SJSA1 (cell line): Measurements from ENCODE around the gene FADD. TPM values are rescaled to one million over a fixed set of nuclear protein-coding genes. Genes with fewer than 3 reads are reported as not detected.
A peak's percentile ranks its signal among the peaks of the same experiment; 100 is the strongest.

Experiments used
- DNase-seq, 2 experiments: peaks; one replicate each; pipeline ENCODE4 v3.0.0-alpha.2; 2015 to 2020; ENCODE audit warnings: low spot score in 2 of 2, low read depth in 1 of 2
- H3K27ac ChIP-seq: fragments of 250-450 bp; sonication (Bioruptor Pico); 2 replicates; pipeline ENCODE4 v1.5.1; 2020; ENCODE audit warnings: mild to moderate bottlenecking, moderate library complexity
- H3K27me3 ChIP-seq: fragments of 250-450 bp; sonication (Bioruptor Pico); replicated peaks from 2 replicates; pipeline ENCODE4 v1.5.1; 2020; ENCODE audit warnings: mild to moderate bottlenecking, moderate library complexity
- H3K36me3 ChIP-seq: fragments of 250-450 bp; sonication (Bioruptor Pico); 2 replicates; pipeline ENCODE4 v1.5.1; 2020; ENCODE audit warnings: mild to moderate bottlenecking
- H3K4me1 ChIP-seq: fragments of 250-450 bp; sonication (Bioruptor Pico); replicated peaks from 2 replicates; pipeline ENCODE4 v1.6.1; 2021; ENCODE audit warnings: mild to moderate bottlenecking
- H3K4me3 ChIP-seq: fragments of 250-450 bp; sonication (Bioruptor Pico); 2 replicates; pipeline ENCODE4 v1.5.1; 2020; ENCODE audit warnings: mild to moderate bottlenecking
- H3K9me3 ChIP-seq: fragments of 250-450 bp; sonication (Bioruptor Pico); replicated peaks from 2 replicates; pipeline ENCODE4 v1.5.1; 2020; ENCODE audit warnings: mild to moderate bottlenecking
- total RNA-seq: library from RNA; depleted of rRNA; stranded (reverse); fragments of >200 nt; shearing (Covaris generic); gene quantifications from 2 replicates; pipeline ENCODE4 v1.2.3, GENCODE V29; 2014

Gene FADD
- total RNA-seq, 1 experiment from 2014 or later, result 147 TPM

- Histone ChIP-seq H3K4me3 (no peak overlapping the region), H3K27ac (no peak overlapping the region), H3K9me3 (no peaks in the 10 kb centered on the region), H3K36me3 (no peaks in the 10 kb centered on the region), H3K27me3 (peaks cover 70% of the 10 kb centered on the region), H3K4me1 (no peaks in the 10 kb centered on the region)
- no peak for DNase-seq
Measured at GRCh38 chr11:70169632-70170031, 33.5 kb upstream of the FADD start.

GRCh38 chr11:70170596-70171210 lies 32.4 kb upstream of the FADD start:
- no peak overlapping the region for H3K4me3 ChIP-seq
- peaks cover 60% of the 10 kb centered on the region for H3K27me3 ChIP-seq
- H3K4me1 ChIP-seq, result no peaks in the 10 kb centered on the region
- no peaks in the 10 kb centered on the region for H3K36me3 ChIP-seq
- H3K9me3 ChIP-seq, result no peaks in the 10 kb centered on the region
- no peak overlapping the region for H3K27ac ChIP-seq
- no peak for DNase-seq

GRCh38 chr11:70173018-70173417 lies 30.1 kb upstream of the FADD start:
- H3K9me3 ChIP-seq, result no peaks in the 10 kb centered on the region
- no peak for DNase-seq

DNA sequence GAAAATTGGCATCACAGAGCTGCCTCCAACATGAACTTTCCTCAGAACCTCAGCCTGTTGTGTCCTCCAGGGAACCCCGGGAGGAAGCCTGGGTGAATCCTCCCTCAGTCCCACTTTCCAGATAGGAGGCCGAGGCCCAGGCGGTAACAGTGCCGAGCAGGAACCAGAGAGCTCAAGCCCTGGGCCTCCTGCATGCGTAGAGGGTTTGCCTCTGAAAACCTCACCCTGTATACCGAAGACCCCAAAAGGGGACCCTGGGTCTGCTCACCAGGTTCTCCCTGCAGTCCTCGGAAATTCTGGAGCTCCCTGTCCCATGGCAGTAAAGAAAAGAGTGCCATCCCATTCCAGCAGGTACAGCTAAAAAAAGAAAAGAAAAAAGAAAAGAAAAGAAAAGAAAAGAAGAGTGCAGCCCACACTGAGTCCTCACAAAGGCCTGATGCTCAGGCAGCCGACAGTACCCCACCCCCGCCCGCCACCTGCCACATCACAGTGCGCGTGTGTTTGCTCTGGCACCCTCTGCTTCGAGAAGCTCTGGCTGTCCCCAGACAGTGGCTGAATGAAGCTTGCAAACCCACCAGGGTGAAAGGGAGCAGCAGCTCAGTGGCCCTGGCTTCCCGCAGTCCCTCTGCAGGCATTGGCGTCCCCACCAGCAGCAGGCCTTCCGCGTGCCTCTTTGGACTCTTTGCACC lies 28.4 kb upstream of the FADD start:
- Histone ChIP-seq H3K36me3 (no peaks in the 10 kb centered on the region), H3K9me3 (no peaks in the 10 kb centered on the region), H3K4me1 (no peaks in the 10 kb centered on the region), H3K4me3 (no peak overlapping the region), H3K27ac (no peak overlapping the region), H3K27me3 (peaks cover 23% of the 10 kb centered on the region)
- no peak for DNase-seq

More at GRCh38 chr11:70173018-70173417, 30.1 kb upstream of the FADD start:
- Histone ChIP-seq H3K4me3 (no peak overlapping the region), H3K36me3 (no peaks in the 10 kb centered on the region), H3K4me1 (no peaks in the 10 kb centered on the region), H3K27ac (no peak overlapping the region), H3K27me3 (peaks cover 36% of the 10 kb centered on the region)

DNA sequence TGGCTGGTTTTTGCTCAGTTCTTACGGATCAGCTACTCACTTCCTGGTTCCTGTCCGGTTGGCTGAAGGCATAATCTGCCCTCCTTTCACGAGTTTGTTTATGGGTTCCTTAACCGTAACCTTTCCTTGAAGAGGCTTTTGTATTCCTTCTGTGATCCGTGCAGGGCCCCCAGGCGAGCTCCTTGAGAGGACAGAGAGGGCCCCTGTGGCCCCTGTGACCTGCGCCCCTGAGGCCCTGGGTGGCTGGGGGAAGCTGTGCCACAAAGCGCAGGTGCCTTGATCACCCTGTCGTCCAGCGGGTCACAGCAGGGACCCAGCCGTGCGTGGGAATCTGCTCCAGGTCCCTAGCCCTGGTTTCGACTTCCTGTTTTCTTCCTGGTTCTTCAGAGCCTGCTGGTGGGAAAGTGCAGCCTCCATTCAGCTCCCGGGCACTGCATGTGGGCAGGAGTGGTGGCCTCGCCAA lies 27.8 kb upstream of the FADD start:
- H3K27me3 ChIP-seq, result peaks cover 17% of the 10 kb centered on the region
- no peaks in the 10 kb centered on the region for H3K9me3 ChIP-seq
- no peak overlapping the region for H3K4me3 ChIP-seq
- no peak overlapping the region for H3K27ac ChIP-seq
- peak in 1 of 2 experiments; percentile 64 for DNase-seq
- no peaks in the 10 kb centered on the region for H3K36me3 ChIP-seq
- no peaks in the 10 kb centered on the region for H3K4me1 ChIP-seq

GRCh38 chr11:70176940-70177689 lies 26.0 kb upstream of the FADD start:
- no peak overlapping the region for H3K4me3 ChIP-seq
- no peaks in the 10 kb centered on the region for H3K36me3 ChIP-seq
- no peak overlapping the region for H3K27ac ChIP-seq
- no peaks in the 10 kb centered on the region for H3K9me3 ChIP-seq
- no peaks in the 10 kb centered on the region for H3K4me1 ChIP-seq
- DNase-seq, result peak; percentile 66 to 85
- H3K27me3 ChIP-seq, result peaks cover 5% of the 10 kb centered on the region

DNA sequence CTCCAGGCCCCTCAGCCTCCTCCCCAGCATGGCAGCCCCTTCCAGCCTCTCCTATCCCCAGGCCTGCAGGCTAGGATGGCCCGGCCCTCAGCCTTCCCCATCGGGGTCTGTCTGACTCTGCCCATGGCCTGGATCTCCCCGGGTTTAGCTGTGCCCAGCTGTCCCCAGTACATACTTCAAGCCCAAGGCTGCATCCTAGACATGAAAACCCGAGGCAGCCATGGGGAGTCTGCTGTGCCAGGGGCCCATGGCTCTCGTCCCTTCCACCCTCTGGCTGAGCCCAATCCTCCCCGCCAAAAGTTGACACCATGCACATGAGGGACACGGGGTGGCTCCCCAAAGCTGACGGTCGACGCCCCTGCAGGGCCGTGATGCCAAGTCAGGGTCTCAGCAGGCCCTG lies 22.2 kb upstream of the FADD start:
- Histone ChIP-seq H3K9me3 (no peaks in the 10 kb centered on the region), H3K27ac (no peak overlapping the region), H3K4me3 (no peak overlapping the region), H3K4me1 (no peaks in the 10 kb centered on the region), H3K36me3 (no peaks in the 10 kb centered on the region), H3K27me3 (peaks cover 34% of the 10 kb centered on the region)
- DNase-seq, result peak in 1 of 2 experiments; percentile 56

DNA sequence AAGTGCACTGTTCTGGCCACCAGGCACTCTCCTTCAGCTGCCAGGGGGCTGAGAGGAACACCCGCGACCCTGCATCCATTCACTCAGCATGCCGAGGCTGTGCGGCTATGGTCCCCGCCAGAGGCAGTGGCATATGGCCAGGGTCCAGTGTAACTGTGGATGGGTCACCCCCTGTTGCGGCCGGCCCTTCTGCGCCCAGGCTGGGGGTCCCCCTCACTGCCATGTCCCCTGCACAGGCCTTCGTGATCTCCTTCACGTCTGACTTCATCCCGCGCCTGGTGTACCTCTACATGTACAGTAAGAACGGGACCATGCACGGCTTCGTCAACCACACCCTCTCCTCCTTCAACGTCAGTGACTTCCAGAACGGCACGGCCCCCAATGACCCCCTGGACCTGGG lies 20.8 kb upstream of the FADD start:
- no peak for DNase-seq
- Histone ChIP-seq H3K36me3 (no peaks in the 10 kb centered on the region), H3K4me1 (no peaks in the 10 kb centered on the region), H3K27me3 (peaks cover 41% of the 10 kb centered on the region), H3K9me3 (no peaks in the 10 kb centered on the region), H3K27ac (no peak overlapping the region), H3K4me3 (no peak overlapping the region)

DNA sequence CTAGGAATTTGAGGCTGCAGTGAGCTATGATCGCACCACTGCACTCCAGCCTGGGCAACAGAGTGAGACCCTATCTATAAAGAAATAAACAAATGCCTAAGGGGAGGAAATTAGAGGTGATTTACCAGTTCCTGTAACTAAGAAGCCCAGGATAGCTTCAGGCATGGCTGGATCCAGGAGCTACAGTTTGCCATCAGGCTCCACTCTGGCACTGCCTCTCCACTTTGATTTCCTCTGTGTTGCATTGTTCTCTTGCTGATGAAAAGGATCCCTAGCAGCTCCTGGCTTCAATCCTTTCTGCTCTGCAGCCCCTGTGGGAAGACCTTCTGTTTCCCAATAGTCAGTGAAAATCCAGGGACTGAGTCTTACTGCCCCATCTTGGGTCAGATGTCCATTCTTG lies 20.1 kb upstream of the FADD start:
- Histone ChIP-seq H3K4me3 (no peak overlapping the region), H3K27me3 (peaks cover 49% of the 10 kb centered on the region), H3K27ac (no peak overlapping the region), H3K4me1 (no peaks in the 10 kb centered on the region), H3K9me3 (no peaks in the 10 kb centered on the region), H3K36me3 (no peaks in the 10 kb centered on the region)
- no peak for DNase-seq

DNA sequence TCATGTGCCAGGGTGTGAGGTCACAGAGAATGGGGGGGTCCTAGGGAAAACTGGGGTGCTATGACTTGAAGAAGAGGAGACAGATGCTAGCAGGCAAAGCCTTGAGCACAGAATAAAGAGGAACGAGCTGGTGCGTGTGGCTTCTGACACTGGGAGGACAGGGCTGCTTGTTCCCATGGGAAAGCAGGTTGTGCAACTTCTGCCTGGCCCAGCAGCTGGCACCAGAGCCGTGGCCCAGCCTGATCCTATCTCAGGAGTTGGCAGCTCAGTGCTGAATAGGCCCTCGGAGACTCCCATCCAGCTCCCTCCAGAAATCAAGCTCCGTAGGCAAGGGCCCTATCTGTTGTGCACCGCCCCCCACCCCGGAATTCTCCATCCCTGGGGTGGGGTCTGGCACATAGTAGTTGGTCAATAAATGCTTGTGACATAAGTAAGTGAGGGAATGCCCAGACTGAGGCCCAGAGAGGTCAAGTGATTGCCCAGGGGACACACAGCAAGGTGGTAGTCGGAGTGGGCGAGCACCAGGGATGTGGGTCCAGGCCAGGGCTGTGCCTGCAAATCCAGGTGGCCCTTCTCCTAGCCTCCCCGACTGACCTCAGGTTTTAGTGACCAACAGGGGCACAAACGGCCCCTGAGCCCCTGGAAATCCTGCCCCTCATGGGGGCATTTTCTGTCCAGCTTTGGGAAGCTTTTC lies 19.5 kb upstream of the FADD start:
- DNase-seq, result no peak
- H3K36me3 ChIP-seq, result no peaks in the 10 kb centered on the region
- no peak overlapping the region for H3K4me3 ChIP-seq
- H3K9me3 ChIP-seq, result no peaks in the 10 kb centered on the region
- H3K27ac ChIP-seq, result no peak overlapping the region
- peaks cover 55% of the 10 kb centered on the region for H3K27me3 ChIP-seq
- no peaks in the 10 kb centered on the region for H3K4me1 ChIP-seq

GRCh38 chr11:70184396-70184795 lies 18.7 kb upstream of the FADD start:
- Histone ChIP-seq H3K4me1 (no peaks in the 10 kb centered on the region), H3K27me3 (peaks cover 59% of the 10 kb centered on the region), H3K4me3 (no peak overlapping the region), H3K27ac (no peak overlapping the region), H3K9me3 (no peaks in the 10 kb centered on the region), H3K36me3 (no peaks in the 10 kb centered on the region)
- no peak for DNase-seq

- Histone ChIP-seq H3K9me3 (no peaks in the 10 kb centered on the region), H3K27ac (no peak overlapping the region), H3K36me3 (no peaks in the 10 kb centered on the region), H3K4me3 (no peak overlapping the region), H3K4me1 (no peaks in the 10 kb centered on the region), H3K27me3 (peaks cover 59% of the 10 kb centered on the region)
- no peak for DNase-seq
Measured at GRCh38 chr11:70185348-70186055, 17.6 kb upstream of the FADD start.

DNA sequence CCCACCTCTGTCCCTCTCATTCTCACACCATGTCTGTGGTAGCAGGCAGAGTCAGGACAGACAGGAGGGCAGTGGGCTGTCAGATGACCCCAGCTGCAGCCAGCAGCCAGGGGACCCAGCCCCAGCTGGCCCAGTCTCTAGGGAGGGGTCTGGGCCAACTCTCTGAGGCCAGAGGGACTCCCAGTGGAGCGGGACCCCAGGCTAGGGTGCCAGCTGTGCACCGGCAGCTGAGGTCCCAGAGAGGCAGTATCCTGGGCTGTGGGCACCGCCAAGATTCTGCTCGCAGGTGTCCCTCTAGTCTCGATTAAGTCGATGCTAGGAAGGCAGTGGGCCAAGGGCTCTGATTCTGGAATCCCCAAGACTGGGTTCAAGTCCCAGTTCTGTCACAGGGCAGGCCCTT lies 16.7 kb upstream of the FADD start:
- Histone ChIP-seq H3K36me3 (no peaks in the 10 kb centered on the region), H3K4me1 (no peaks in the 10 kb centered on the region), H3K4me3 (no peak overlapping the region), H3K9me3 (no peaks in the 10 kb centered on the region), H3K27ac (no peak overlapping the region), H3K27me3 (peaks cover 59% of the 10 kb centered on the region)
- peak in 1 of 2 experiments; percentile 58 for DNase-seq
